CD4-positive, alpha-beta T cell treated with Interleukin-21 for 1 hour (primary cell): Measurements from ENCODE around the gene RTF2.
"Not testable (repeated sequence)": the region's sequence is repeated elsewhere in the genome, so short reads cannot be mapped to it uniquely, and the experiment has no call there.

Source experiments
- DNase-seq: peaks from one replicate; pipeline ENCODE4 v3.0.0-alpha.2; 2020

Gene RTF2

DNA sequence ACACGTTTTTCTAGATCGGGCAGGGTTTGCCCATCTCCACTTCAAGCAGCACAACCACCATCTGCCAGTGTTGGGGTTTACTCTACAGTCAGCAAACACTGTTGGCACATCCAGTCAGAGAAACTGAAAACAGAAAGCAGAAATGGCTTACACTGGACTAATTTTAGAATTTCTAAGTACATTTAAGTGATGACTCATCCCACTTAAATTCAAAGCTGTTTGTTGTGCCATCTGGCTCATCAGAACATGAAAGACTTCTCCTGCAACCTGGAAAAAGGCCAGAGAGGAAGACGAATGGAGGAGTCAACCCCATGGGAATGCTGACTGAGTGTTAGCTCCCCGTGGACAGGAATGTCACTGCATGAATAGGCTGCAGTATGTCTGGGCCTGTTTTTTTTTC, 86.4 kb downstream of the RTF2 start:
- DNase-seq: no peak

DNA sequence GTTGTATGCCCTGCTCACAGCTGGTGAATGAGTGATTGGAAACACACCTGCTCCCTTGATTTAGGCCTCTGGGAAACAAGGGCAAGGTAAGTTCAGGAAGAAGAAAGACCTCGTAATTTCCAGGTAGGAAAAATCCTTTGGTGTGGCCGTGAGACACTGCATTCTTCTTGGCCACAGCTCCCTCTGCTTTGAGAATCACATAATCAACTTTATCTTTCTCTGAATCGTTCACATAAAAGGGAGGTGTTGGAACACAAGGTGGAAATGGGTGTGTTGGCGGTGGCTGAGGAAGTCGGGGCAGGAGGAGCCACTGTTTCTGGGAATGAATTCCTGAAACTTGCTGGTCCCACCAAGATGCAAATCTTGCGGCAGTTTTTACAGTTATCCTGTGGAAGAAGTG, 90.5 kb downstream of the RTF2 start:
- no peak for DNase-seq

DNA sequence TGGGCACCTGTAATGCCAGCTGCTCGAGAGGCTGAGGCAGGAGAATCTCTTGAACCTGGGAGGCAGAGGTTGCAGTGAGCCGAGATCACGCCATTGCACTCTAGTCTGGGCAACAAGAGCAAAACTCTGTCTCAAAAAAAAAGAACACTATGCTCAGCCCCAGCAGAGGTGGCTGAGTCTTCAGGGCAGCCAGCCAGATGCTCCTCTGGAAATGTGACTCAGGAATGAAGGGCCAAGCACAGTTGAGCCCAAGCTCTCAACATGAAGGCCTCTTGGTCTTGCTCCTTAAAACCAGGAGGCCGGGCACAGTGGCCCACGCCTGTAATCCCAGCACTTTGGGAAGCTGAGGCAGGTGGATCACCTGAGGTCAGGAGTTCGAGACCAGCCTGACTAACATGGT, 96.1 kb downstream of the RTF2 start:
- DNase-seq: not testable (repeated sequence)

GRCh38 chr20:56565511-56565910, 97.1 kb downstream of the RTF2 start:
- DNase-seq: no peak

GRCh38 chr20:56566621-56567020, 98.2 kb downstream of the RTF2 start:
- no peak for DNase-seq
